Measurements from ENCODE around the gene FAXC. TPM values are rescaled to one million over a fixed set of nuclear protein-coding genes. Genes with fewer than 3 reads are reported as not detected.

FAXC gene
- total and polyA plus RNA-seq, 4 donors, result 2.5 to 7.3 (median 4.1) TPM

DNA sequence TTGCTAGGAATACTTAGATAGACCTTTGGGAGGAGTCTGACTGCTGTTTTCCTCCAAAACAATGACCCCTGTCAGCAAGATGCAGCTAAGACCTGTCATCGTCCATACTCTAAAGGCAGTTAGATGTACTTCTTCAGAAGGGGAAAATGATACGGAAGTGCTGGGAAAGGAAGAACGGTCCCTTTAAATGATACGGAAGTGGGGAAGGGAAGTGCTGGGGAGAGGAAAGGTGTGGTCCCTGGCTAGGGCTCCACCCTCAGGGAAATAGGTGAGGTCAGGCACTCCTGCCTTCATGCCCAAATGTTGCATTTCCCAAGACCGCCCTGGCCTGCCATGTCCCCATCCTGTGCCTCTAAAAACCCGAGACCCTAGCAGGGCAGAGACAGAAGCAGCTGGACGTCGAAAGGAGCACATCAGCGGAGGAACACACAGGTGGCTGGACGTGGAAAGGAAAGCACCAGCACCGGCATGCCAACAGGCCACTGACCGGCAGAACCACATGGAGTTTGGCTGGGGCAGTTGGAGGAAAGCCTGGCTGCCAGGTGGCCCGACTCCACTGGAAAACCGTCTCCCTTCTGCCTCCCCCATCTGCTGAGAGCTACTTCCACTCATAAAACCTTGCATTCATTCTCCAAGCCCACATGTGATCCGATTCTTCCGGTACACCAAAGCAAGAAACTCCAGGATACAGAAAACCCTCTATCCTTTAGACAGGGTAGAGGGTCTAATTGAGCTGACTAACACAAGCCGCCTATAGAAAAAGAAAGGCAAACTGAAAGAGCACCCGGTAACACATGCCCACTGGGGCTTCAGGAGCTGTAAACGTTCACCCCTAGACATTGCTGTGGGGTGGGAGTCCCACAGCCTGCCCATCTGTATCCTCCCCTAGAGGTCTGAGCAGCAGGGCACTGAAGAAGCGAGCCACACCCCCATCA lies 94.6 kb downstream of the FAXC start:
- Histone ChIP-seq H3K27me3 (ENCODE audit: control insufficient read depth in 1 of 2, insufficient read depth in 2 of 2, low read length in 1 of 2) (no peaks in the 10 kb centered on the region), H3K36me3 (ENCODE audit: control insufficient read depth in 1 of 2, insufficient read depth in 2 of 2, low read length in 1 of 2) (no peaks in the 10 kb centered on the region), H3K27ac (ENCODE audit: low read depth in 1 of 2, low read length in 2 of 2) (no peak overlapping the region), H3K4me3 (ENCODE audit: low read length in 2 of 2) (no peak overlapping the region), H3K9me3 (ENCODE audit: control insufficient read depth, low read length) (no peaks in the 10 kb centered on the region), H3K4me1 (ENCODE audit: control insufficient read depth in 1 of 2, insufficient read depth in 2 of 2, low read length in 2 of 2) (no peaks in the 10 kb centered on the region)
- no peak for DNase-seq
- intact Hi-C loops (cut with DNase I), result no loop called here
- ATAC-seq (ENCODE audit: low FRiP score), result no peak
- 78 to 79% methylated on average over 20 of the region's 20 CpGs for WGBS, 2 donors

- Histone ChIP-seq H3K36me3 (ENCODE audit: control insufficient read depth in 1 of 2, insufficient read depth in 2 of 2, low read length in 1 of 2) (no peaks in the 10 kb centered on the region), H3K9me3 (ENCODE audit: control insufficient read depth, low read length) (no peaks in the 10 kb centered on the region), H3K27me3 (ENCODE audit: control insufficient read depth in 1 of 2, insufficient read depth in 2 of 2, low read length in 1 of 2) (no peaks in the 10 kb centered on the region), H3K4me3 (ENCODE audit: low read length in 2 of 2) (no peak overlapping the region), H3K27ac (ENCODE audit: low read depth in 1 of 2, low read length in 2 of 2) (no peak overlapping the region), H3K4me1 (ENCODE audit: control insufficient read depth in 1 of 2, insufficient read depth in 2 of 2, low read length in 2 of 2) (no peaks in the 10 kb centered on the region)
- ATAC-seq (ENCODE audit: low FRiP score), result no peak
- 78 to 86% methylated on average over 2 of the region's 2 CpGs for WGBS, 2 donors
- intact Hi-C loops (cut with DNase I), result no loop called here
- DNase-seq, result no peak
Measured at GRCh38 chr6:99253271-99253670, 96.2 kb downstream of the FAXC start.

GRCh38 chr6:99252421-99252820 lies 97.1 kb downstream of the FAXC start:
- DNase-seq (no peak), ATAC-seq (ENCODE audit: low FRiP score) (no peak)
- H3K4me1 ChIP-seq (ENCODE audit: control insufficient read depth in 1 of 2, insufficient read depth in 2 of 2, low read length in 2 of 2), result no peaks in the 10 kb centered on the region
- 88 to 89% methylated on average over 9 of the region's 9 CpGs for WGBS, 2 donors
- H3K27me3 ChIP-seq (ENCODE audit: control insufficient read depth in 1 of 2, insufficient read depth in 2 of 2, low read length in 1 of 2), result no peaks in the 10 kb centered on the region
- H3K4me3 ChIP-seq (ENCODE audit: low read length in 2 of 2), result no peak overlapping the region
- H3K9me3 ChIP-seq (ENCODE audit: control insufficient read depth, low read length), result no peaks in the 10 kb centered on the region
- no peak overlapping the region for H3K27ac ChIP-seq (ENCODE audit: low read depth in 1 of 2, low read length in 2 of 2)
- no peaks in the 10 kb centered on the region for H3K36me3 ChIP-seq (ENCODE audit: control insufficient read depth in 1 of 2, insufficient read depth in 2 of 2, low read length in 1 of 2)
- intact Hi-C loops (cut with DNase I), result no loop called here

DNA sequence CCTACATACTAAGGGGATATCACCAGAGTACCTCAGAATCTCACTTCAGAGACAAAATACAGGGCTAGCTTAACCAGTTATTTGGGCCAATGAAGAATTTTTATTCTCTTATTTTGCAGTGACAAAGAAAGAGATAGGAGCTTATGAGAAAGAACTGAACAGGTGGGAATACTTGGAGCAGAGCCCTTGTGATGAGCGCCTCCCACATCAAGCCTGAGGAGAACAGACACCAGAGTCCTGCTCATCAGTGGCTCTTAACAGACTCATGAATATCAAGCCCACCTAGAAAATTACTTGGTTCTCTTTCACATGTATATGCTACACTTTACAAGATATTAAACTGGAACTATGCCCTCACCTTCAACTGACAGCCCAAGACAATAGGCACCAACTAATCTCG lies 99.0 kb downstream of the FAXC start:
- no peaks in the 10 kb centered on the region for H3K4me1 ChIP-seq (ENCODE audit: control insufficient read depth in 1 of 2, insufficient read depth in 2 of 2, low read length in 2 of 2)
- DNase-seq (no peak), ATAC-seq (ENCODE audit: low FRiP score) (no peak)
- H3K36me3 ChIP-seq (ENCODE audit: control insufficient read depth in 1 of 2, insufficient read depth in 2 of 2, low read length in 1 of 2), result no peaks in the 10 kb centered on the region
- no peak overlapping the region for H3K27ac ChIP-seq (ENCODE audit: low read depth in 1 of 2, low read length in 2 of 2)
- 91 to 92% methylated on average over 2 of the region's 2 CpGs for WGBS, 2 donors
- intact Hi-C loops (cut with DNase I), result no loop called here
- no peaks in the 10 kb centered on the region for H3K9me3 ChIP-seq (ENCODE audit: control insufficient read depth, low read length)
- no peak overlapping the region for H3K4me3 ChIP-seq (ENCODE audit: low read length in 2 of 2)
- no peaks in the 10 kb centered on the region for H3K27me3 ChIP-seq (ENCODE audit: control insufficient read depth in 1 of 2, insufficient read depth in 2 of 2, low read length in 1 of 2)

DNA sequence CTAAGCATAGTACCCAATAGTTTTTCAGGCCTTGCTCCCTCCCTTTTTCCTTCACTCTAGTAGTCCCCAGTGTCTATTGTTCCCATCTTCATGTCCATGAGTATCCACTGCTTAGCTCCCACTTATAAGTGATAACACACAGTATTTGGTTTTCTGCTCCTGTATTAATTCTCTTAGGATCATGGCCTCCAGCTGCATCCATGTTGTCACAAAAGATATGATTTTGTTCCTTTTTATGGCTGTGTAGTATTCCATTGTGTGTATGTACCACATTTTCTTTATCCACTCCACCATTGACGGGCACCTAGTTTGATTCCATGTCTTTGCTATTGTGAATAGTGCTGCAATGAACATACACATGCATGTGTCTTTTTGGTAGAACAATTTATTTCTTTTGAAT lies 102.9 kb downstream of the FAXC start:
- Histone ChIP-seq H3K27ac (ENCODE audit: low read depth in 1 of 2, low read length in 2 of 2) (no peak overlapping the region), H3K27me3 (ENCODE audit: control insufficient read depth in 1 of 2, insufficient read depth in 2 of 2, low read length in 1 of 2) (no peaks in the 10 kb centered on the region), H3K4me3 (ENCODE audit: low read length in 2 of 2) (no peak overlapping the region), H3K36me3 (ENCODE audit: control insufficient read depth in 1 of 2, insufficient read depth in 2 of 2, low read length in 1 of 2) (no peaks in the 10 kb centered on the region), H3K4me1 (ENCODE audit: control insufficient read depth in 1 of 2, insufficient read depth in 2 of 2, low read length in 2 of 2) (no peaks in the 10 kb centered on the region), H3K9me3 (ENCODE audit: control insufficient read depth, low read length) (no peaks in the 10 kb centered on the region)
- no peak for DNase-seq
- intact Hi-C loops (cut with DNase I), result no loop called here
- no peak for ATAC-seq (ENCODE audit: low FRiP score)
- 94 to 97% methylated on average over 1 of the region's 1 CpG for WGBS, 2 donors

- Histone ChIP-seq H3K27ac (ENCODE audit: low read depth in 1 of 2, low read length in 2 of 2) (no peak overlapping the region), H3K4me1 (ENCODE audit: control insufficient read depth in 1 of 2, insufficient read depth in 2 of 2, low read length in 2 of 2) (no peaks in the 10 kb centered on the region), H3K27me3 (ENCODE audit: control insufficient read depth in 1 of 2, insufficient read depth in 2 of 2, low read length in 1 of 2) (peaks cover 0 to 5% of the 10 kb centered on the region in 2 donors), H3K36me3 (ENCODE audit: control insufficient read depth in 1 of 2, insufficient read depth in 2 of 2, low read length in 1 of 2) (no peaks in the 10 kb centered on the region), H3K9me3 (ENCODE audit: control insufficient read depth, low read length) (no peaks in the 10 kb centered on the region), H3K4me3 (ENCODE audit: low read length in 2 of 2) (no peak overlapping the region)
- 35 to 38% methylated on average over 5 of the region's 5 CpGs for WGBS, 2 donors
- intact Hi-C loops (cut with DNase I), result no loop called here
- ATAC-seq (ENCODE audit: low FRiP score) (no peak), DNase-seq (no peak)
Measured at GRCh38 chr6:99241905-99242534, 107.5 kb downstream of the FAXC start.

- ATAC-seq (ENCODE audit: low FRiP score), result no peak
- Histone ChIP-seq H3K4me3 (ENCODE audit: low read length in 2 of 2) (no peak overlapping the region), H3K27ac (ENCODE audit: low read depth in 1 of 2, low read length in 2 of 2) (no peak overlapping the region), H3K36me3 (ENCODE audit: control insufficient read depth in 1 of 2, insufficient read depth in 2 of 2, low read length in 1 of 2) (no peaks in the 10 kb centered on the region), H3K9me3 (ENCODE audit: control insufficient read depth, low read length) (no peaks in the 10 kb centered on the region), H3K4me1 (ENCODE audit: control insufficient read depth in 1 of 2, insufficient read depth in 2 of 2, low read length in 2 of 2) (no peaks in the 10 kb centered on the region), H3K27me3 (ENCODE audit: control insufficient read depth in 1 of 2, insufficient read depth in 2 of 2, low read length in 1 of 2) (peaks cover 0 to 5% of the 10 kb centered on the region in 2 donors)
- intact Hi-C loops (cut with DNase I), result no loop called here
- 79 to 83% methylated on average over 3 of the region's 3 CpGs for WGBS, 2 donors
- no peak for DNase-seq
Measured at GRCh38 chr6:99236010-99236409, 113.5 kb downstream of the FAXC start.

GRCh38 chr6:99233219-99233618 lies 116.3 kb downstream of the FAXC start:
- no peaks in the 10 kb centered on the region for H3K4me1 ChIP-seq (ENCODE audit: control insufficient read depth in 1 of 2, insufficient read depth in 2 of 2, low read length in 2 of 2)
- no peak for DNase-seq
- intact Hi-C loops (cut with DNase I), result no loop called here

GRCh38 chr6:99232056-99232455 lies 117.4 kb downstream of the FAXC start:
- ATAC-seq (ENCODE audit: low FRiP score), result no peak
- Histone ChIP-seq H3K4me1 (ENCODE audit: control insufficient read depth in 1 of 2, insufficient read depth in 2 of 2, low read length in 2 of 2) (no peaks in the 10 kb centered on the region), H3K27me3 (ENCODE audit: control insufficient read depth in 1 of 2, insufficient read depth in 2 of 2, low read length in 1 of 2) (no peaks in the 10 kb centered on the region), H3K36me3 (ENCODE audit: control insufficient read depth in 1 of 2, insufficient read depth in 2 of 2, low read length in 1 of 2) (no peaks in the 10 kb centered on the region), H3K4me3 (ENCODE audit: low read length in 2 of 2) (no peak overlapping the region), H3K9me3 (ENCODE audit: control insufficient read depth, low read length) (no peaks in the 10 kb centered on the region), H3K27ac (ENCODE audit: low read depth in 1 of 2, low read length in 2 of 2) (no peak overlapping the region)
- no peak for DNase-seq
- intact Hi-C loops (cut with DNase I), result no loop called here
- 73 to 77% methylated on average over 8 of the region's 8 CpGs for WGBS, 2 donors

More at GRCh38 chr6:99233219-99233618, 116.3 kb downstream of the FAXC start:
- Histone ChIP-seq H3K4me3 (ENCODE audit: low read length in 2 of 2) (no peak overlapping the region), H3K9me3 (ENCODE audit: control insufficient read depth, low read length) (no peaks in the 10 kb centered on the region), H3K36me3 (ENCODE audit: control insufficient read depth in 1 of 2, insufficient read depth in 2 of 2, low read length in 1 of 2) (no peaks in the 10 kb centered on the region), H3K27me3 (ENCODE audit: control insufficient read depth in 1 of 2, insufficient read depth in 2 of 2, low read length in 1 of 2) (peaks cover 0 to under 1% of the 10 kb centered on the region in 2 donors), H3K27ac (ENCODE audit: low read depth in 1 of 2, low read length in 2 of 2) (no peak overlapping the region)
- no peak for ATAC-seq (ENCODE audit: low FRiP score)
- 90 to 95% methylated on average over 4 of the region's 4 CpGs for WGBS, 2 donors

Measured in aorta (tissue), 5 donors.